ENCODE data around the gene RAX2. TPM values are rescaled to one million over a fixed set of nuclear protein-coding genes. Genes with fewer than 3 reads are reported as not detected.

Gene RAX2
- total RNA-seq, 1 donor from 2014 or later = not detected

- peaks cover 0 to 7% (median 2%) of the 10 kb centered on the region in 3 donors for H3K4me1 ChIP-seq (ENCODE audit: control insufficient read depth in 3 of 3, insufficient read depth in 3 of 3, low read length in 3 of 3)
- no peaks in the 10 kb centered on the region for H3K9me3 ChIP-seq (ENCODE audit: control insufficient read depth in 3 of 3, low read length in 3 of 3)
- no peaks in the 10 kb centered on the region for H3K36me3 ChIP-seq (ENCODE audit: control insufficient read depth in 3 of 3, insufficient read depth in 3 of 3, low read length in 3 of 3)
- no peak overlapping the region for H3K27ac ChIP-seq (ENCODE audit: low read depth, low read length)
- H3K9ac ChIP-seq (ENCODE audit: low read depth in 1 of 3, low read length in 3 of 3) = no peak overlapping the region
- H3K27me3 ChIP-seq (ENCODE audit: control insufficient read depth in 3 of 3, insufficient read depth in 3 of 3, low read length in 3 of 3) = peaks cover 37 to 46% (median 41%) of the 10 kb centered on the region in 3 donors
- no peak overlapping the region for H3K4me3 ChIP-seq (ENCODE audit: low read length in 3 of 3)
Measured at GRCh38 chr19:3723110-3723488, 48.9 kb downstream of the RAX2 start.

GRCh38 chr19:3722443-3723109, 49.5 kb downstream of the RAX2 start:
- Histone ChIP-seq H3K9me3 (ENCODE audit: control insufficient read depth in 3 of 3, low read length in 3 of 3) (no peaks in the 10 kb centered on the region), H3K27me3 (ENCODE audit: control insufficient read depth in 3 of 3, insufficient read depth in 3 of 3, low read length in 3 of 3) (peaks cover 37 to 46% (median 41%) of the 10 kb centered on the region in 3 donors), H3K36me3 (ENCODE audit: control insufficient read depth in 3 of 3, insufficient read depth in 3 of 3, low read length in 3 of 3) (no peaks in the 10 kb centered on the region), H3K27ac (ENCODE audit: low read depth, low read length) (no peak overlapping the region), H3K4me1 (ENCODE audit: control insufficient read depth in 3 of 3, insufficient read depth in 3 of 3, low read length in 3 of 3) (peaks cover 0 to 7% (median 2%) of the 10 kb centered on the region in 3 donors), H3K9ac (ENCODE audit: low read depth in 1 of 3, low read length in 3 of 3) (no peak overlapping the region), H3K4me3 (ENCODE audit: low read length in 3 of 3) (no peak overlapping the region)

GRCh38 chr19:3721887-3722442, 50.1 kb downstream of the RAX2 start:
- H3K27me3 ChIP-seq (ENCODE audit: control insufficient read depth in 3 of 3, insufficient read depth in 3 of 3, low read length in 3 of 3) = peaks cover 37 to 46% (median 41%) of the 10 kb centered on the region in 3 donors
- peaks cover 0 to 7% (median 2%) of the 10 kb centered on the region in 3 donors for H3K4me1 ChIP-seq (ENCODE audit: control insufficient read depth in 3 of 3, insufficient read depth in 3 of 3, low read length in 3 of 3)
- no peaks in the 10 kb centered on the region for H3K36me3 ChIP-seq (ENCODE audit: control insufficient read depth in 3 of 3, insufficient read depth in 3 of 3, low read length in 3 of 3)
- H3K9me3 ChIP-seq (ENCODE audit: control insufficient read depth in 3 of 3, low read length in 3 of 3) = no peaks in the 10 kb centered on the region
- no peak overlapping the region for H3K27ac ChIP-seq (ENCODE audit: low read depth, low read length)
- H3K4me3 ChIP-seq (ENCODE audit: low read length in 3 of 3) = no peak overlapping the region
- H3K9ac ChIP-seq (ENCODE audit: low read depth in 1 of 3, low read length in 3 of 3) = no peak overlapping the region

- H3K9me3 ChIP-seq (ENCODE audit: control insufficient read depth in 3 of 3, low read length in 3 of 3) = no peaks in the 10 kb centered on the region
- H3K9ac ChIP-seq (ENCODE audit: low read depth in 1 of 3, low read length in 3 of 3) = no peak overlapping the region
- H3K27me3 ChIP-seq (ENCODE audit: control insufficient read depth in 3 of 3, insufficient read depth in 3 of 3, low read length in 3 of 3) = peaks cover 37 to 45% (median 41%) of the 10 kb centered on the region in 3 donors
- no peaks in the 10 kb centered on the region for H3K36me3 ChIP-seq (ENCODE audit: control insufficient read depth in 3 of 3, insufficient read depth in 3 of 3, low read length in 3 of 3)
- no peak overlapping the region for H3K4me3 ChIP-seq (ENCODE audit: low read length in 3 of 3)
- peaks cover 0 to 7% (median 2%) of the 10 kb centered on the region in 3 donors for H3K4me1 ChIP-seq (ENCODE audit: control insufficient read depth in 3 of 3, insufficient read depth in 3 of 3, low read length in 3 of 3)
- no peak overlapping the region for H3K27ac ChIP-seq (ENCODE audit: low read depth, low read length)
Measured at GRCh38 chr19:3721131-3721886, 50.7 kb downstream of the RAX2 start.

- H3K4me3 ChIP-seq (ENCODE audit: low read length in 3 of 3) = no peak overlapping the region
- peaks cover 38 to 41% (median 40%) of the 10 kb centered on the region in 3 donors for H3K27me3 ChIP-seq (ENCODE audit: control insufficient read depth in 3 of 3, insufficient read depth in 3 of 3, low read length in 3 of 3)
- no peak overlapping the region for H3K9ac ChIP-seq (ENCODE audit: low read depth in 1 of 3, low read length in 3 of 3)
- H3K36me3 ChIP-seq (ENCODE audit: control insufficient read depth in 3 of 3, insufficient read depth in 3 of 3, low read length in 3 of 3) = no peaks in the 10 kb centered on the region
- peaks cover 0 to 7% (median 2%) of the 10 kb centered on the region in 3 donors for H3K4me1 ChIP-seq (ENCODE audit: control insufficient read depth in 3 of 3, insufficient read depth in 3 of 3, low read length in 3 of 3)
- H3K27ac ChIP-seq (ENCODE audit: low read depth, low read length) = no peak overlapping the region
- H3K9me3 ChIP-seq (ENCODE audit: control insufficient read depth in 3 of 3, low read length in 3 of 3) = no peaks in the 10 kb centered on the region
Measured at GRCh38 chr19:3720349-3720917, 51.6 kb downstream of the RAX2 start.

- Histone ChIP-seq H3K27ac (ENCODE audit: low read depth, low read length) (no peak overlapping the region), H3K27me3 (ENCODE audit: control insufficient read depth in 3 of 3, insufficient read depth in 3 of 3, low read length in 3 of 3) (peaks cover 38 to 41% (median 40%) of the 10 kb centered on the region in 3 donors), H3K9ac (ENCODE audit: low read depth in 1 of 3, low read length in 3 of 3) (no peak overlapping the region), H3K36me3 (ENCODE audit: control insufficient read depth in 3 of 3, insufficient read depth in 3 of 3, low read length in 3 of 3) (no peaks in the 10 kb centered on the region), H3K4me3 (ENCODE audit: low read length in 3 of 3) (no peak overlapping the region), H3K9me3 (ENCODE audit: control insufficient read depth in 3 of 3, low read length in 3 of 3) (no peaks in the 10 kb centered on the region), H3K4me1 (ENCODE audit: control insufficient read depth in 3 of 3, insufficient read depth in 3 of 3, low read length in 3 of 3) (peaks cover 0 to 7% (median 2%) of the 10 kb centered on the region in 3 donors)
Measured at GRCh38 chr19:3719868-3720267, 52.2 kb downstream of the RAX2 start.

Small RNA genes within 50 kb of the gene (small RNA-seq; reads per million reads assigned to genes)
- gene AC005777.1 = not detected

Other genes with a start within 250 kb of the RAX2 start
- gene TEKTIP1, start 233.1 kb downstream of the RAX2 start, total RNA-seq = not detected
- 18.8 TPM for gene MFSD12, start 214.6 kb downstream of the RAX2 start, total RNA-seq
- gene HMG20B, start 199.3 kb downstream of the RAX2 start, total RNA-seq = 28.7 TPM
- gene GIPC3, start 186.8 kb downstream of the RAX2 start, total RNA-seq = not detected
- gene TBXA2R, start 165.4 kb downstream of the RAX2 start, total RNA-seq = under 0.01 TPM
- 12.5 TPM for gene CACTIN, start 145.4 kb downstream of the RAX2 start, total RNA-seq
- 6.3 TPM for gene PIP5K1C, start 71.8 kb downstream of the RAX2 start, total RNA-seq
- not detected for gene TJP3, start 63.8 kb downstream of the RAX2 start, total RNA-seq
- gene APBA3, start 10.5 kb downstream of the RAX2 start, total RNA-seq = 9.4 TPM
- gene MRPL54, start 9.5 kb downstream of the RAX2 start, total RNA-seq = 34.4 TPM
- 0.52 TPM for gene MATK, start 14.2 kb upstream of the RAX2 start, total RNA-seq
- not detected for gene ZFR2, start 96.8 kb upstream of the RAX2 start, total RNA-seq
- under 0.01 TPM for gene ATCAY, start 108.5 kb upstream of the RAX2 start, total RNA-seq
- 48.5 TPM for gene NMRK2, start 160.8 kb upstream of the RAX2 start, total RNA-seq
- gene DAPK3, start 198.9 kb upstream of the RAX2 start, total RNA-seq = 63.7 TPM
- gene EEF2, start 213.2 kb upstream of the RAX2 start, total RNA-seq = 4,276 TPM
- gene PIAS4, start 235.5 kb upstream of the RAX2 start, total RNA-seq = 19.3 TPM